Loucy (cell line): ENCODE measurements around the gene OSBPL3.

ENCODE experiments used
- H2AFZ ChIP-seq: fragments of 200-600 bp; sonication (generic); 2 replicates; pipeline ENCODE4 v1.6.0; 2016; ENCODE audit warnings: antibody characterized with exemption, mild to moderate bottlenecking, low read length, moderate library complexity
- H3F3A ChIP-seq: fragments of 200-600 bp; 2 replicates; pipeline ENCODE4 v1.6.0; 2016; ENCODE audit warnings: antibody characterized with exemption, low read depth, mild to moderate bottlenecking
- H3K27me3 ChIP-seq: fragments of 200-600 bp; sonication (generic); 2 replicates; pipeline ENCODE4 v1.6.1; 2014; ENCODE audit warnings: low read length, mild to moderate bottlenecking; ENCODE audit not compliant: insufficient read depth, poor library complexity, severe bottlenecking
- H3K36me3 ChIP-seq: fragments of 200-600 bp; sonication (generic); 2 replicates; pipeline ENCODE4 v1.6.1; 2016; ENCODE audit warnings: low read length; ENCODE audit not compliant: insufficient read depth
- H3K4me1 ChIP-seq: fragments of 200-600 bp; sonication (generic); 2 replicates; pipeline ENCODE4 v1.5.1; 2014; ENCODE audit warnings: low read length, mild to moderate bottlenecking; ENCODE audit not compliant: insufficient read depth, poor library complexity, severe bottlenecking
- H3K4me2 ChIP-seq: fragments of 200-600 bp; sonication (generic); 2 replicates; pipeline ENCODE4 v1.6.0; 2014; ENCODE audit warnings: antibody characterized with exemption, low read length, low read depth, mild to moderate bottlenecking; ENCODE audit not compliant: poor library complexity, severe bottlenecking
- H3K4me3 ChIP-seq: fragments of 200-600 bp; sonication (generic); 2 replicates; pipeline ENCODE4 v1.5.1; 2014; ENCODE audit warnings: low read length, mild to moderate bottlenecking, mixed read lengths; ENCODE audit not compliant: poor library complexity, severe bottlenecking
- H3K79me2 ChIP-seq: fragments of 200-600 bp; sonication (generic); 2 replicates; pipeline ENCODE4 v1.6.1; 2014; ENCODE audit warnings: low read length; ENCODE audit not compliant: insufficient read depth
- H3K9ac ChIP-seq: fragments of 200-600 bp; sonication (generic); 2 replicates; pipeline ENCODE4 v1.6.0; 2014; ENCODE audit warnings: mild to moderate bottlenecking, low read depth, low read length, moderate library complexity; ENCODE audit not compliant: poor library complexity, severe bottlenecking
- H3K9me2 ChIP-seq: fragments of 200-600 bp; sonication (generic); replicated peaks from 2 replicates; pipeline ENCODE4 v1.6.1; 2016; ENCODE audit warnings: low read depth, low read length, mixed read lengths
- H3K9me3 ChIP-seq: fragments of 200-600 bp; sonication (generic); 2 replicates; pipeline ENCODE4 v1.6.1; 2014; ENCODE audit warnings: mild to moderate bottlenecking, antibody characterized with exemption, low read length, low read depth; ENCODE audit not compliant: insufficient read depth
- H4K20me1 ChIP-seq: fragments of 200-600 bp; sonication (generic); 2 replicates; pipeline ENCODE4 v1.6.0; 2014; ENCODE audit warnings: antibody characterized with exemption, low read length, mild to moderate bottlenecking; ENCODE audit not compliant: insufficient read depth, poor library complexity, severe bottlenecking
- EZH2phosphoT487 ChIP-seq: fragments of 200-600 bp; IDR thresholded peaks from 2 replicates; pipeline ENCODE4 v1.6.1; 2018; ENCODE audit warnings: antibody characterized with exemption, mild to moderate bottlenecking, moderate library complexity, borderline replicate concordance
- TF ChIP-seq, protein P1 (sequence below): fragments of 200-600 bp; sonication (generic); conservative IDR thresholded peaks from 2 replicates; pipeline ENCODE4 v1.5.1; 2014; ENCODE audit warnings: mild to moderate bottlenecking, antibody characterized with exemption, low read length

OSBPL3 gene

DNA sequence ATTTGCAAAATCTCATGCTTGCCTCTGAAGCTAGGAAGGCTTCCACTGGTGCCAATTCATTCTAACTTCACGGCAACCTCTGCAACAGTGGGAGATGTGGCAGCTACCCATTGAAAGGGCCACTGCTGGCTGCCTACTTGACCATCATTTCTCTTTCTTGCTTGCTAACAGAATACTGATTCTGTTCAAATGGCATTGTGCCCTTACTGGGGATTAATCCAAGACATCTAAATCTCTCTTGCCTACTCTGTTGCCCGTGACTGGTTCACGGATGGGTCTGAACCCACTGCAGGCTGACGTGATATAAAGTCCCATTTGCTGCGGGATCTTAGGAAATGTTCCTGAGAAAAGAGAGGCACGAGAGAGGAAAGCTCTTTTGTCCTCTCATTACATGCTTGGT, 171.5 kb downstream of the OSBPL3 start:
- Histone ChIP-seq H3K36me3 (peaks cover 53% of the 10 kb centered on the region; the same call in 1 of the 2 replicates), H3K9me2 (no peaks in the 10 kb centered on the region), H3K4me1 (no peaks in the 10 kb centered on the region), H3F3A (no peaks in the 10 kb centered on the region; the same call in 1 of the 2 replicates), H3K27me3 (no peaks in the 10 kb centered on the region), H3K4me3 (no peak overlapping the region), H3K79me2 (no peaks in the 10 kb centered on the region), H4K20me1 (no peaks in the 10 kb centered on the region), H2AFZ (no peak overlapping the region), H3K9ac (no peak overlapping the region), H3K9me3 (no peaks in the 10 kb centered on the region), H3K4me2 (no peak overlapping the region)
- no peak for TF ChIP-seq EZH2phosphoT487
- TF ChIP-seq, protein P1, sequence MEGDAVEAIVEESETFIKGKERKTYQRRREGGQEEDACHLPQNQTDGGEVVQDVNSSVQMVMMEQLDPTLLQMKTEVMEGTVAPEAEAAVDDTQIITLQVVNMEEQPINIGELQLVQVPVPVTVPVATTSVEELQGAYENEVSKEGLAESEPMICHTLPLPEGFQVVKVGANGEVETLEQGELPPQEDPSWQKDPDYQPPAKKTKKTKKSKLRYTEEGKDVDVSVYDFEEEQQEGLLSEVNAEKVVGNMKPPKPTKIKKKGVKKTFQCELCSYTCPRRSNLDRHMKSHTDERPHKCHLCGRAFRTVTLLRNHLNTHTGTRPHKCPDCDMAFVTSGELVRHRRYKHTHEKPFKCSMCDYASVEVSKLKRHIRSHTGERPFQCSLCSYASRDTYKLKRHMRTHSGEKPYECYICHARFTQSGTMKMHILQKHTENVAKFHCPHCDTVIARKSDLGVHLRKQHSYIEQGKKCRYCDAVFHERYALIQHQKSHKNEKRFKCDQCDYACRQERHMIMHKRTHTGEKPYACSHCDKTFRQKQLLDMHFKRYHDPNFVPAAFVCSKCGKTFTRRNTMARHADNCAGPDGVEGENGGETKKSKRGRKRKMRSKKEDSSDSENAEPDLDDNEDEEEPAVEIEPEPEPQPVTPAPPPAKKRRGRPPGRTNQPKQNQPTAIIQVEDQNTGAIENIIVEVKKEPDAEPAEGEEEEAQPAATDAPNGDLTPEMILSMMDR = no peak

GRCh38 chr7:24802300-24802699, 177.7 kb downstream of the OSBPL3 start:
- H4K20me1 ChIP-seq = no peaks in the 10 kb centered on the region
- H3K36me3 ChIP-seq = peaks cover 39% of the 10 kb centered on the region
- H3K27me3 ChIP-seq = no peaks in the 10 kb centered on the region
- no peaks in the 10 kb centered on the region for H3F3A ChIP-seq
- no peaks in the 10 kb centered on the region for H3K9me3 ChIP-seq
- H3K4me1 ChIP-seq = no peaks in the 10 kb centered on the region
- no peak overlapping the region for H3K4me3 ChIP-seq
- no peaks in the 10 kb centered on the region for H3K79me2 ChIP-seq
- no peak overlapping the region for H3K9ac ChIP-seq
- no peak overlapping the region for H3K4me2 ChIP-seq
- H3K9me2 ChIP-seq = no peaks in the 10 kb centered on the region
- no peak for TF ChIP-seq EZH2phosphoT487
- TF ChIP-seq, protein P1 = no peak
- H2AFZ ChIP-seq = no peak overlapping the region

GRCh38 chr7:24801883-24802282, 178.1 kb downstream of the OSBPL3 start:
- no peak overlapping the region for H3K4me3 ChIP-seq
- no peaks in the 10 kb centered on the region for H4K20me1 ChIP-seq
- no peaks in the 10 kb centered on the region for H3K9me3 ChIP-seq
- TF ChIP-seq, protein P1 = no peak
- no peak for TF ChIP-seq EZH2phosphoT487
- no peak overlapping the region for H3K9ac ChIP-seq
- no peaks in the 10 kb centered on the region for H3F3A ChIP-seq
- no peaks in the 10 kb centered on the region for H3K4me1 ChIP-seq
- peaks cover 41% of the 10 kb centered on the region for H3K36me3 ChIP-seq
- no peak overlapping the region for H3K4me2 ChIP-seq
- H3K27me3 ChIP-seq = no peaks in the 10 kb centered on the region
- H2AFZ ChIP-seq = no peak overlapping the region
- H3K79me2 ChIP-seq = no peaks in the 10 kb centered on the region
- no peaks in the 10 kb centered on the region for H3K9me2 ChIP-seq
